ENCODE data around the gene NAT9.

- peak; percentile 78 for TF ChIP-seq CREB1 (IDR thresholded peaks at IDR 0.05; ENCODE audit: low read depth)
- no peak for TF ChIP-seq RAD21 (IDR thresholded peaks at IDR 0.05; ENCODE audit: low read depth)
- peak; percentile 10; the same call in 1 of the 2 replicates for TF ChIP-seq EP300 (IDR thresholded peaks at IDR 0.05; ENCODE audit: borderline replicate concordance)
- no peak for TF ChIP-seq FOXM1 (IDR thresholded peaks at IDR 0.05; ENCODE audit: borderline replicate concordance, low read depth)
These were observed at the start of gene NAT9 for GRCh38 chr17:74776044-74776962.
